Muscle of leg (tissue), 11 donors: ENCODE data around the gene PANX2. TPM values are rescaled to one million over a fixed set of nuclear protein-coding genes. Genes with fewer than 3 reads are reported as not detected.
A peak's percentile ranks its signal among the peaks of the same experiment; 100 is the strongest.

Experiments
- DNase-seq: peaks from one replicate; pipeline ENCODE4 v3.0.0; 2013
- H3K27ac ChIP-seq: one replicate; pipeline ENCODE4 v1.5.1; 2013; ENCODE audit warnings: mild to moderate bottlenecking, low read length, control low read depth
- H3K27me3 ChIP-seq: one replicate; pipeline ENCODE4 v1.6.1; 2013; ENCODE audit warnings: low read length; ENCODE audit not compliant: control insufficient read depth, insufficient read depth
- H3K36me3 ChIP-seq: one replicate; pipeline ENCODE4 v1.6.1; 2013; ENCODE audit warnings: low read length; ENCODE audit not compliant: control insufficient read depth, insufficient read depth
- H3K4me1 ChIP-seq: one replicate; pipeline ENCODE4 v1.6.1; 2013; ENCODE audit warnings: low read length; ENCODE audit not compliant: control insufficient read depth, insufficient read depth
- H3K4me3 ChIP-seq: one replicate; pipeline ENCODE4 v1.5.1; 2013; ENCODE audit warnings: low read length, control low read depth
- H3K9me3 ChIP-seq: replicated peaks from 2 replicates; pipeline ENCODE4 v1.6.1; 2013; ENCODE audit warnings: low read depth, low read length; ENCODE audit not compliant: control insufficient read depth
- WGBS: methylation state at CpG from one replicate; pipeline ENCODE4 v1.1.5; 2013; ENCODE audit warnings: missing lambda C conversion rate; ENCODE audit not compliant: insufficient coverage; 5-methylcytosine and 5-hydroxymethylcytosine counted together
- polyA plus RNA-seq, 8 donors: library from polyadenylated mRNA; unstranded; fragments of 120-200 nt; gene quantifications; one replicate each; pipeline versions ENCODE4 v1.2.1 to v1.2.3, GENCODE V29; 2013; ENCODE audit warnings: inconsistent platforms in 1 of 8, low replicate concordance in 1 of 8; ENCODE audit not compliant: insufficient read length in 8 of 8, insufficient read depth in 1 of 8
- total RNA-seq: library from RNA; stranded (reverse); fragments of 120-200 nt; gene quantifications from one replicate; pipeline ENCODE4 v1.2.4, GENCODE V29; 2013

PANX2 gene
- total and polyA plus RNA-seq, 9 donors, result 0.04 to 0.19 (median 0.15) TPM

GRCh38 chr22:50217543-50218152, 47.1 kb downstream of the PANX2 start:
- peaks cover 10% of the 10 kb centered on the region for H3K4me1 ChIP-seq
- H3K27me3 ChIP-seq, result no peaks in the 10 kb centered on the region
- 82% methylated on average over 14 of the region's 21 CpGs for WGBS
- peaks cover 84% of the 10 kb centered on the region for H3K36me3 ChIP-seq
- no peak overlapping the region for H3K27ac ChIP-seq
- DNase-seq, result no peak
- H3K4me3 ChIP-seq, result no peak overlapping the region
- H3K9me3 ChIP-seq, result no peaks in the 10 kb centered on the region

GRCh38 chr22:50218153-50218995, 47.8 kb downstream of the PANX2 start:
- 83% methylated on average over 42 of the region's 43 CpGs for WGBS
- Histone ChIP-seq H3K9me3 (no peaks in the 10 kb centered on the region), H3K27me3 (no peaks in the 10 kb centered on the region), H3K4me1 (peaks cover 10% of the 10 kb centered on the region), H3K4me3 (no peak overlapping the region), H3K27ac (no peak overlapping the region), H3K36me3 (peaks cover 83% of the 10 kb centered on the region)
- DNase-seq, result no peak

- H3K4me1 ChIP-seq, result peaks cover 10% of the 10 kb centered on the region
- no peaks in the 10 kb centered on the region for H3K9me3 ChIP-seq
- H3K27me3 ChIP-seq, result no peaks in the 10 kb centered on the region
- H3K27ac ChIP-seq, result no peak overlapping the region
- WGBS, result 66% methylated on average over 41 of the region's 42 CpGs
- peak; percentile 78 for DNase-seq
- H3K4me3 ChIP-seq, result no peak overlapping the region
- H3K36me3 ChIP-seq, result peaks cover 86% of the 10 kb centered on the region
These were observed 48.6 kb downstream of the PANX2 start for GRCh38 chr22:50218996-50219727.

GRCh38 chr22:50219800-50220602, 49.5 kb downstream of the PANX2 start:
- Histone ChIP-seq H3K27ac (no peak overlapping the region), H3K4me1 (peaks cover 11% of the 10 kb centered on the region), H3K27me3 (no peaks in the 10 kb centered on the region), H3K9me3 (no peaks in the 10 kb centered on the region), H3K36me3 (peaks cover 82% of the 10 kb centered on the region), H3K4me3 (no peak overlapping the region)
- 87% methylated on average over 12 of the region's 25 CpGs for WGBS
- DNase-seq, result no peak

- Histone ChIP-seq H3K9me3 (no peaks in the 10 kb centered on the region), H3K36me3 (peaks cover 84% of the 10 kb centered on the region), H3K27me3 (no peaks in the 10 kb centered on the region), H3K27ac (no peak overlapping the region), H3K4me3 (no peak overlapping the region), H3K4me1 (peaks cover 12% of the 10 kb centered on the region)
- no peak for DNase-seq
- 95% methylated on average over 37 of the region's 45 CpGs for WGBS
These were observed 50.3 kb downstream of the PANX2 start for GRCh38 chr22:50220603-50221409.

- Histone ChIP-seq H3K27me3 (no peaks in the 10 kb centered on the region), H3K4me3 (no peak overlapping the region), H3K4me1 (peaks cover 6% of the 10 kb centered on the region), H3K9me3 (no peaks in the 10 kb centered on the region), H3K27ac (no peak overlapping the region), H3K36me3 (peaks cover 82% of the 10 kb centered on the region)
- DNase-seq, result no peak
- WGBS, result 87% methylated on average over 17 of the region's 19 CpGs
These were observed 51.1 kb downstream of the PANX2 start for GRCh38 chr22:50221410-50222300.

GRCh38 chr22:50222508-50222907, 52.0 kb downstream of the PANX2 start:
- 87% methylated on average over 6 of the region's 8 CpGs for WGBS
- H3K4me3 ChIP-seq, result no peak overlapping the region
- no peak overlapping the region for H3K27ac ChIP-seq
- peaks cover 6% of the 10 kb centered on the region for H3K4me1 ChIP-seq
- no peaks in the 10 kb centered on the region for H3K9me3 ChIP-seq
- DNase-seq, result no peak
- H3K36me3 ChIP-seq, result peaks cover 82% of the 10 kb centered on the region
- H3K27me3 ChIP-seq, result no peaks in the 10 kb centered on the region

GRCh38 chr22:50224071-50224470, 53.5 kb downstream of the PANX2 start:
- H3K27ac ChIP-seq, result no peak overlapping the region
- H3K4me3 ChIP-seq, result no peak overlapping the region
- 77% methylated on average over 16 of the region's 16 CpGs for WGBS
- H3K27me3 ChIP-seq, result no peaks in the 10 kb centered on the region
- H3K9me3 ChIP-seq, result no peaks in the 10 kb centered on the region
- H3K4me1 ChIP-seq, result peaks cover 6% of the 10 kb centered on the region
- no peak for DNase-seq
- peaks cover 80% of the 10 kb centered on the region for H3K36me3 ChIP-seq
